Measurements from ENCODE around the gene VAV2.

GRCh38 chr9:133737071-133737773 is 254.9 kb downstream of the VAV2 start:
- TF ChIP-seq CTCF (conservative IDR thresholded peaks at IDR 0.05; ENCODE audit: low read depth, low read length) (no peak), RFX5 (IDR thresholded peaks at IDR 0.05; ENCODE audit: low read depth, low read length) (no peak), POLR2A (IDR thresholded peaks at IDR 0.05; ENCODE audit: low read depth, low read length) (no peak), BHLHE40 (IDR thresholded peaks at IDR 0.05; ENCODE audit: low read depth, low read length) (no peak), SMC3 (IDR thresholded peaks at IDR 0.05; ENCODE audit: low read depth, low read length) (no peak), CEBPB (IDR thresholded peaks at IDR 0.05; ENCODE audit: low read depth, low read length) (no peak), MAZ (IDR thresholded peaks at IDR 0.05; ENCODE audit: borderline replicate concordance, low read depth, low read length) (no peak), ELK1 (IDR thresholded peaks at IDR 0.05; ENCODE audit: borderline replicate concordance, low read depth, low read length) (no peak), MAFK (IDR thresholded peaks at IDR 0.05; ENCODE audit: low read depth, low read length) (no peak), MXI1 (IDR thresholded peaks at IDR 0.05; ENCODE audit: borderline replicate concordance, low read depth, low read length) (no peak), FOS (IDR thresholded peaks at IDR 0.05; ENCODE audit: low read depth, low read length) (no peak), USF2 (IDR thresholded peaks at IDR 0.05; ENCODE audit: low read depth, low read length) (no peak), RCOR1 (IDR thresholded peaks at IDR 0.05; ENCODE audit: insufficient replicate concordance, low read length) (no peak), RAD21 (IDR thresholded peaks at IDR 0.05; ENCODE audit: low read length) (no peak)
